SU-DHL-6 (cell line): ENCODE measurements around the gene CD79B.

Source experiments
- CTCF ChIP-seq: fragments of 200-600 bp; sonication (generic); IDR thresholded peaks from one replicate; pipeline ENCODE4 v1.5.1; 2017; ENCODE audit warnings: antibody characterized with exemption, mild to moderate bottlenecking, low read length, moderate library complexity; ENCODE audit not compliant: insufficient read depth, poor library complexity, severe bottlenecking
- EZH2phosphoT487 ChIP-seq: fragments of 200-600 bp; sonication (generic), shearing (Covaris generic); conservative IDR thresholded peaks from 2 replicates; pipeline ENCODE4 v1.6.1; 2018; ENCODE audit warnings: mild to moderate bottlenecking, antibody characterized with exemption, low read length, moderate library complexity, mixed read lengths

- TF ChIP-seq CTCF (no peak), EZH2phosphoT487 (no peak)
Measured at GRCh38 chr17:63939884-63940283, 7.8 kb upstream of the CD79B start.
